Spleen (tissue), 11 donors: ENCODE data around the gene EPHX1. TPM values are rescaled to one million over a fixed set of nuclear protein-coding genes. Genes with fewer than 3 reads are reported as not detected.

Experiments used
- DNase-seq: peaks from one replicate; pipeline ENCODE4 v3.0.0-alpha.2; 2020
- H3K27ac ChIP-seq, 8 donors: fragments of 200-600 bp; sonication (generic) in 7 of 8; 1 replicate in 4 of 8; 2 replicates in 4 of 8; pipeline versions ENCODE4 v1.5.0 to v1.8.0; 2016 to 2021; ENCODE audit warnings: inconsistent platforms in 4 of 8, mild to moderate bottlenecking in 4 of 8, moderate library complexity in 1 of 8
- H3K27me3 ChIP-seq, 7 donors: fragments of 200-600 bp; sonication (generic) in 6 of 7; replicated peaks in 1 of 7; 1 replicate in 4 of 7; 2 replicates in 3 of 7; pipeline versions ENCODE4 v1.5.0 to v1.8.0; 2016 to 2021; ENCODE audit warnings: inconsistent platforms in 3 of 7, mild to moderate bottlenecking in 1 of 7
- H3K36me3 ChIP-seq, 6 donors: fragments of 200-600 bp; sonication (generic) in 5 of 6; 1 replicate in 4 of 6; 2 replicates in 2 of 6; pipeline versions ENCODE4 v1.5.0 to v1.8.0; 2016 to 2021; ENCODE audit warnings: inconsistent platforms in 2 of 6
- H3K4me1 ChIP-seq, 6 donors: fragments of 200-600 bp; sonication (generic) in 5 of 6; 1 replicate in 3 of 6; 2 replicates in 3 of 6; pipeline versions ENCODE4 v1.5.0 to v1.8.0; 2016 to 2021; ENCODE audit warnings: inconsistent platforms in 3 of 6
- H3K4me3 ChIP-seq, 8 donors: fragments of 200-600 bp; sonication (generic) in 7 of 8; 1 replicate in 4 of 8; 2 replicates in 4 of 8; pipeline versions ENCODE4 v1.5.0 to v1.8.0; 2016 to 2021; ENCODE audit warnings: inconsistent platforms in 4 of 8, mild to moderate bottlenecking in 4 of 8, moderate library complexity in 2 of 8
- H3K9me3 ChIP-seq, 8 donors: fragments of 200-600 bp; sonication (generic) in 7 of 8; 1 replicate in 4 of 8; 2 replicates in 4 of 8; pipeline versions ENCODE4 v1.5.0 to v1.8.0; 2016 to 2021; ENCODE audit warnings: inconsistent platforms in 4 of 8
- POLR2A ChIP-seq, 3 donors: fragments of 450-650 bp; IDR thresholded peaks; one replicate each; pipeline ENCODE4 v1.5.1; 2017; ENCODE audit warnings: antibody characterized with exemption in 3 of 3, mild to moderate bottlenecking in 1 of 3
- POLR2AphosphoS5 ChIP-seq, 3 donors: sonication (generic); formaldehyde crosslinking; IDR thresholded peaks; one replicate each; pipeline ENCODE4 v1.5.1; 2017; ENCODE audit warnings: antibody characterized with exemption in 3 of 3
- WGBS, 5 donors: extraction: QIAGEN DNeasy Blood & Tissue Kit in 3 of 5; methylation state at CpG; one replicate each; pipeline versions ENCODE4 v1.1.5 to v1.1.7; 2013 to 2018; 5-methylcytosine and 5-hydroxymethylcytosine counted together
- intact Hi-C: fragments of 100-400 bp; cut with DNase I; formaldehyde crosslinking; loops from one replicate; pipeline ENCODE4 v1.15.0; 2023; ENCODE audit warnings: low total_unique reads
- polyA plus RNA-seq, 3 donors: library from polyadenylated mRNA; stranded (reverse); fragments of 200-250 nt; gene quantifications; one replicate each; pipeline ENCODE4 v1.2.1, GENCODE V29; 2013
- total RNA-seq, 7 donors: library from RNA; depleted of rRNA in 3 of 7; stranded (reverse); fragments of >200 nt in 3 of 7; fragmentation: NEBNext Ultra II Directional in 4 of 7; extraction: Animal tissue kit (Norgen Biotek cat#: 25700) in 4 of 7; gene quantifications; one replicate each; pipeline versions ENCODE4 v1.1.0 to v1.2.1, GENCODE V29; 2016 to 2021
- TF ChIP-seq, protein P1 (sequence below), 11 experiments: fragments of 200-600 bp in 7 of 11; fragments of 450-650 bp in 4 of 11; sonication (generic) in 4 of 11; IDR thresholded peaks in 8 of 11; conservative IDR thresholded peaks in 3 of 11; 1 replicate in 7 of 11; 2 replicates in 4 of 11; pipeline versions ENCODE4 v1.4.0 to v1.8.0; 2016 to 2021; ENCODE audit warnings: antibody characterized with exemption in 11 of 11, inconsistent platforms in 4 of 11, mild to moderate bottlenecking in 1 of 11
- donor health status: healthy with polysubstance abuse.
- donor health status: DM: no; HTN: no; CAD: no; lungs with moderate emphysema.
- donor health status: DM: no; HTN: no; CAD: no.
- donor health status: Bipolar disorder and iron deficiency.
- donor health status: healthy.
- donor health status: DM: no; HTN: no; CAD: no.
- donor health status: DM: yes; HTN: yes; CAD: no.

EPHX1 gene
- total and polyA plus RNA-seq, 10 donors: 3.9 to 92.8 (median 43.9) TPM

DNA sequence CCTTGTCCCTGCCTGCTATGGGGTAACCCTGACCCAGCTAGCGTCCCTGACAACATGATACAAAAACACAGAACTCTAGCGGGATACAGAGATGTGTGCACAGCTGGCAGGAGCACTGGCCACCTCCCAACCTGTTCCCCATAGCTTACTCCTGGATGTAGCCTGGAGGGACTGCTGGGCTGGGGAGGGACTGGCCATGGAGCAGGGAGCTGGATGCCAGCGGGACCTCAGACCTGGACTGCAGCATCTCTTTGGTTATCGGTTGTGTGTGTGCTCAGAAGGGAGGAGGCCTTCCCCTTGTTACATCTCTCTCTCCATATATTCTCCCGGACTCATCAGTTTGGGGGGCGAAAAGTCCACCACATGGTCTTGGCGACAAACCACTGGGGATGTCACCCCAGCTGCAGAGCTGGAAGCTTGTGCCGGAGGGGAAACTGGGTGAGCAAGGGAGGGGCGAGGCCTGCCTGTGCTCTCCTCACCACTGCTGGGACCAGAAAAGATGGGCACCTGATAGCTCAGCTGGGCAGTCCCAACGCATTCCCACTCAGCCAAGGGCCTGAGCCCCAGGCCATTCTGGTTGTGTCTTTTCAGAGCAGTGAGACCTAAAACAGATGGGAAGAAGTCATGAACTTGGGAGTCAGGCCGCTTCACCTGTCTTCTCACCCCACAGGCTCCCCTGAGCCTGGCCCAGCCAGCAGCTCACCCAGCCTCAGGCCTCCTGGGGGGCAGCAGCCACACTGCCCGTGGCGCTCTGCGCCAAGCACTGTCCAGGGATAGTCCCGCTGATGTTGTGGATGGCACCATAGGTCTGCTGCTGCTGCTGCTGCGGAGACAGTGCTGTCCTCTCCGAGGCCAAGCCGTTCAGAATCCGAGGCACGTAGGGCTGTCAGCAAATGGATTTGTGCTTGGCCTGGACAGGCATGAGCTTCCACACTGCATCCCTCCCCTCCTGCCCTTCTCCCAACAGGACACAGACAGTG lies 36.7 kb downstream of the EPHX1 start:
- TF ChIP-seq POLR2AphosphoS5 (IDR thresholded peaks at IDR 0.05) (peak in 2 of 3 donors; percentile 6 to 45), POLR2A (IDR thresholded peaks at IDR 0.05) (no peak)
- TF ChIP-seq, protein P1, sequence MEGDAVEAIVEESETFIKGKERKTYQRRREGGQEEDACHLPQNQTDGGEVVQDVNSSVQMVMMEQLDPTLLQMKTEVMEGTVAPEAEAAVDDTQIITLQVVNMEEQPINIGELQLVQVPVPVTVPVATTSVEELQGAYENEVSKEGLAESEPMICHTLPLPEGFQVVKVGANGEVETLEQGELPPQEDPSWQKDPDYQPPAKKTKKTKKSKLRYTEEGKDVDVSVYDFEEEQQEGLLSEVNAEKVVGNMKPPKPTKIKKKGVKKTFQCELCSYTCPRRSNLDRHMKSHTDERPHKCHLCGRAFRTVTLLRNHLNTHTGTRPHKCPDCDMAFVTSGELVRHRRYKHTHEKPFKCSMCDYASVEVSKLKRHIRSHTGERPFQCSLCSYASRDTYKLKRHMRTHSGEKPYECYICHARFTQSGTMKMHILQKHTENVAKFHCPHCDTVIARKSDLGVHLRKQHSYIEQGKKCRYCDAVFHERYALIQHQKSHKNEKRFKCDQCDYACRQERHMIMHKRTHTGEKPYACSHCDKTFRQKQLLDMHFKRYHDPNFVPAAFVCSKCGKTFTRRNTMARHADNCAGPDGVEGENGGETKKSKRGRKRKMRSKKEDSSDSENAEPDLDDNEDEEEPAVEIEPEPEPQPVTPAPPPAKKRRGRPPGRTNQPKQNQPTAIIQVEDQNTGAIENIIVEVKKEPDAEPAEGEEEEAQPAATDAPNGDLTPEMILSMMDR (IDR thresholded peaks at IDR 0.05 in 8 of 11, conservative IDR thresholded peaks at IDR 0.05 in 3 of 11): no peak
- WGBS, 5 donors: 92 to 96% (median 93%) methylated on average over 18 to 20 of the region's 20 CpGs
- DNase-seq: peak; percentile 73
- peak overlapping the region in 6 of 8 donors; percentile 67 to 90 (median 74) for H3K27ac ChIP-seq
- no peaks in the 10 kb centered on the region for H3K9me3 ChIP-seq
- peaks cover 25 to 78% (median 43%) of the 10 kb centered on the region in 6 donors for H3K4me1 ChIP-seq
- intact Hi-C loops: loop anchor here (5.0 to 10.0 kb wide), 2 partner anchors 58 to 369 kb away; no protein-coding TSS in a partner anchor
- H3K4me3 ChIP-seq: no peak overlapping the region
- peaks cover 0 to 98% (median 33%) of the 10 kb centered on the region in 6 donors for H3K36me3 ChIP-seq
- no peaks in the 10 kb centered on the region for H3K27me3 ChIP-seq

DNA sequence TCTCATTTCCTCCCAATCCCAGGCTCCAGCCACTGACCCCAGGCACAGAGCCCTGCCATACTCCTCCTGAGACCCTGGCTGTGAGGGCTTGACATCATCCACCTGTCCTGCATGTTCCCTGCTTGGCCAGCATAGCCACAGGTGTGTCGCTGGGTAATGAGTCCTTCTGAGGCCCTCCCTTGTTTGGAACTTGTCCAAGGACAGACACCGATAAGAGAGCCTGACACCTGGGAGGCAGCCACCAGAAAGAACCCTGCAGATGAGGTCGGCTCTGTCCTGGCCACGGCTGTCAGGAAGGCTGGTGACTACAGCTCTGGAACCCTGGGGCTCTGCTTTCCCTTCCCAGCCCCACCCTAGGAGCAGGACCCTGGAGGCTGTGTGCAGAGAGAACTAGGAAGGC lies 37.7 kb downstream of the EPHX1 start:
- WGBS, 5 donors: 36 to 70% (median 54%) methylated on average over 4 of the region's 4 CpGs
- H3K27me3 ChIP-seq: no peaks in the 10 kb centered on the region
- no peaks in the 10 kb centered on the region for H3K9me3 ChIP-seq
- TF ChIP-seq POLR2AphosphoS5 (IDR thresholded peaks at IDR 0.05): peak in 1 of 3 donors; percentile 23
- TF ChIP-seq, protein P1 (IDR thresholded peaks at IDR 0.05 in 8 of 11, conservative IDR thresholded peaks at IDR 0.05 in 3 of 11): no peak
- no peak for TF ChIP-seq POLR2A (IDR thresholded peaks at IDR 0.05)
- no peak overlapping the region for H3K4me3 ChIP-seq
- H3K4me1 ChIP-seq: peaks cover 27 to 78% (median 51%) of the 10 kb centered on the region in 6 donors
- intact Hi-C loops: loop anchor here (5.0 to 10.0 kb wide), 2 partner anchors 57 to 370 kb away; no protein-coding TSS in a partner anchor
- peaks cover 0 to 100% (median 34%) of the 10 kb centered on the region in 6 donors for H3K36me3 ChIP-seq
- peak overlapping the region; percentile 66 to 90 (median 72) for H3K27ac ChIP-seq
- DNase-seq: peak; percentile 77

DNA sequence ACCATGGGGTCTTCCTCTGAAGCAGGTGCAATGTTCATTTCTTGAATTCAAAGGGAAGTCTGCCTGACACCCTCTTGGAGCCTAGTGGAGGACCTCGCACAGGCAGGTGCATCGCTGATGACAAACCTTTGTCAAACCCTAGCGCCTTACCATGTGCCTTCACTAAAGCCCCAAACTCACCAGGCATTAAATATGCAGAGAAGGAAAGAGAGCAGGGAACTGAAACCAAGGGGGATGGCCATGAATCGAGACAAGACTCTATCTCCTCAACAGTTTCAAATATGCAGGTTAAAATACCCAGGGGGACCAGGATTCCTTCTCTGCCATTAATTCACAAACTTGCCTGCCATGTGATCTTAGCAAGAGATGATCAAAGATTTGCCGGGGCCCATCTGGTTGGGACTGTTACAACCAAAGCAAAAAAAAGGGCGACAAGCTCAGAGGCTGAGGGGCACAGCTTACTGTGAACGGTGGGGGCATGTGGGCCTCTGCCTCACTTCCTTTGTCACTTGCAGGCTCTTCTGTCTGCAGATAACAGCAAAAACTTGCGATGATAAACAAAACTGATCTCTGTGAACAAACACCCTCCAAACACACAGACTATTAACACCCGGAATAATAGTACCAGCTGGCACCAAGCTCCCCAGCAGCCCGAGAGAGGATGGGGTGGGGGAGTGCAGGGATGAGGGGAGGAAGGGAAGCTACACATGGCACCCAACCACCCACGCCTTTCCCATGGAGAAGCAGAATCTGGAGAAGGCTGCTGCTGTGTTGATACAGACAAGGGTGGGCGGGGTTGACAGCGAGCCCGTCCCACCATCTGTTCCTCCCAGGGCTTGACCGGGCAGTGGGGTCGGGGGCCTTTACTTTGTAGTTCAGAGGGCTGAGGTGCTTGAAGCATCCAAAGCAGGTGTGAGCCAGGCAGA lies 38.4 kb downstream of the EPHX1 start:
- DNase-seq: peak; percentile 84
- peak overlapping the region; percentile 66 to 90 (median 72) for H3K27ac ChIP-seq
- TF ChIP-seq POLR2A (IDR thresholded peaks at IDR 0.05): no peak
- TF ChIP-seq, protein P1 (IDR thresholded peaks at IDR 0.05 in 8 of 11, conservative IDR thresholded peaks at IDR 0.05 in 3 of 11): peak in 2 of 11 experiments; percentile 4 to 11
- peak in 2 of 3 donors; percentile 28 to 41 for TF ChIP-seq POLR2AphosphoS5 (IDR thresholded peaks at IDR 0.05)
- H3K4me3 ChIP-seq: peak overlapping the region in 1 of 8 donors; percentile 9
- peaks cover 27 to 80% (median 51%) of the 10 kb centered on the region in 6 donors for H3K4me1 ChIP-seq
- no peaks in the 10 kb centered on the region for H3K27me3 ChIP-seq
- H3K9me3 ChIP-seq: no peaks in the 10 kb centered on the region
- peaks cover 0 to 100% (median 40%) of the 10 kb centered on the region in 6 donors for H3K36me3 ChIP-seq
- 38 to 67% (median 56%) methylated on average over 16 of the region's 16 CpGs for WGBS, 5 donors
- intact Hi-C loops: loop anchor here (5.0 to 10.0 kb wide), 2 partner anchors 57 to 371 kb away; no protein-coding TSS in a partner anchor
